Measurements from ENCODE around the gene APC. TPM values are rescaled to one million over a fixed set of nuclear protein-coding genes. Genes with fewer than 3 reads are reported as not detected.

The APC gene
- total and polyA plus RNA-seq, 10 of the 15 experiments (the other 5 are each of a cell fraction or from before 2014, with no cell fraction given) = 3.2 to 23.3 (median 13.8) TPM

DNA sequence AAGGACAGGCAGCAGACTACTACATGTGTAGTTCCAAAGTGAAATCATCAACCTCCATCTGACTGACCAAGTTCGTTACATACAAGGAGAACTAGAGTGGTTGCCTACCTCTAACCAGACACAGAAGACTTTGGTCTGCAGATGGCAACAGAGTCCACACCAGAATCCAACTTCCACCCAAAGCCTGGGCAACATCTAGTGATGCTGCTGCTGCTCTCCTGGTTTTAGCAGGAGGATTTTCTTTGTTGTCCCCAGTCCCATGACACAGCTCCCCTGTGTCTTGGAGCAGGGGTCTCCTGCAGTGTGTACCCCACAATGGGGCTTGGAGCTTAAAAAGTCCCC lies 46.4 kb upstream of the APC start:
- ChIA-PET RAD21 (ENCODE audit: unreplicated experiment) (interaction anchor here (0.7 to 6.1 kb wide), 8 partner anchors 11 to 236 kb away, joined by 3 to 57 read pairs (median 4); partner anchors contain the start of gene SRP19), POLR2A (interaction anchor here (0.8 to 1.6 kb wide), 2 partner anchors 17 to 23 kb away, joined by 3 to 5 read pairs; no protein-coding TSS in a partner anchor), CTCF (interaction anchor here (0.7 to 12.6 kb wide), 19 partner anchors 8 to 920 kb away, joined by 3 to 125 read pairs (median 4); partner anchors contain the start of gene REEP5), SMC1A (ENCODE audit: uncharacterized antibody, unreplicated experiment) (interaction anchor here (0.6 to 5.1 kb wide), 15 partner anchors 11 to 938 kb away, joined by 3 to 43 read pairs (median 3); no protein-coding TSS in a partner anchor)
- no peak for DNase-seq (ENCODE audit: low read depth, low spot score)
- ATAC-seq = peak; percentile 6; the same call in 2 of the 3 replicates
- no peak overlapping the region for H3K4me3 ChIP-seq
- no peak overlapping the region for H2AFZ ChIP-seq (ENCODE audit: control insufficient read depth, low read depth, low read length)
- H3K27ac ChIP-seq (ENCODE audit: control insufficient read depth, insufficient read depth) = no peak overlapping the region
- H3K79me2 ChIP-seq (ENCODE audit: control insufficient read depth, insufficient read depth, low read length) = no peaks in the 10 kb centered on the region
- WGBS (ENCODE audit: insufficient coverage, insufficient replicate concordance, low lambda C conversion rate, missing lambda C conversion rate) = 7% methylated on average over 1 of the region's 1 CpG
- BruUV-seq (replicated peaks) = no TSS peak
- no peak overlapping the region for H3K4me2 ChIP-seq (ENCODE audit: control insufficient read depth, insufficient read depth)
- no peaks in the 10 kb centered on the region for H4K20me1 ChIP-seq (ENCODE audit: control insufficient read depth, insufficient read depth)
- intact Hi-C loops (cut with micrococcal nuclease; ENCODE audit: unreplicated experiment) = loop anchor here (1.0 to 10.0 kb wide), 3 partner anchors 66 to 223 kb away; no protein-coding TSS in a partner anchor
- H3K9me3 ChIP-seq (replicated peaks; ENCODE audit: control insufficient read depth, insufficient read depth, low read length) = no peaks in the 10 kb centered on the region; the same call in 2 of the 3 replicates
- in situ Hi-C loops (cut with MboI) = no loop called here
- peaks cover 9% of the 10 kb centered on the region for H3K4me1 ChIP-seq (ENCODE audit: control insufficient read depth, insufficient read depth, low read length)
- no peak for TF ChIP-seq PML (IDR thresholded peaks at IDR 0.05; ENCODE audit: low read length)
- no peak for TF ChIP-seq FOXM1 (IDR thresholded peaks at IDR 0.05; ENCODE audit: low read depth, low read length)
- TF ChIP-seq EP300 (IDR thresholded peaks at IDR 0.05; ENCODE audit: borderline replicate concordance in 1 of 2, control insufficient read depth in 1 of 2, low read depth in 2 of 2, low read length in 2 of 2) = no peak
- TF ChIP-seq CTCF (IDR thresholded peaks at IDR 0.05 in 2 of 3, conservative IDR thresholded peaks at IDR 0.05 in 1 of 3; ENCODE audit: control insufficient read depth in 2 of 3, extremely low read depth in 1 of 3, insufficient read depth in 1 of 3, low read depth in 3 of 3, low read length in 3 of 3) = peak in 1 of 3 experiments; percentile 19; a peak in 1 of 6 replicates
- no peak for TF ChIP-seq TBL1XR1 (IDR thresholded peaks at IDR 0.05; ENCODE audit: low read depth, low read length)
- no peak for FAIRE-seq
- H3K27me3 ChIP-seq (replicated peaks in 1 of 2; ENCODE audit: control insufficient read depth in 2 of 2, insufficient read depth in 2 of 2, low read length in 1 of 2) = peaks cover 0 to 2% of the 10 kb centered on the region in 2 experiments; a peak in 2 of 4 replicates
- H3K36me3 ChIP-seq (ENCODE audit: control insufficient read depth in 2 of 2, insufficient read depth in 2 of 2, low read length in 1 of 2) = no peaks in the 10 kb centered on the region
- no peak overlapping the region for H3K9ac ChIP-seq (ENCODE audit: control insufficient read depth, insufficient read depth, low read length)

Measured in GM12878 (cell line).